A549 (cell line): ENCODE measurements around the gene KCNA3. TPM values are rescaled to one million over a fixed set of nuclear protein-coding genes. Genes with fewer than 3 reads are reported as not detected.

Experiments used
- ATAC-seq, 2 experiments: fragments of 200-7000 bp in 1 of 2; fragments of >200 bp in 1 of 2; cut with Nextera tagmentation in 1 of 2; cut with Tn5 transposase in 1 of 2; 3 replicates each; pipeline versions ENCODE4 v1.8.0 to v1.9.1; 2018 to 2020; ENCODE audit warnings: mild to moderate bottlenecking in 1 of 2, moderate library complexity in 1 of 2
- CTCF ChIA-PET: fragments of 300-600 bp; sonication (Branson Sonifier 250); formaldehyde crosslinking; extraction: SDS; loops from one replicate; lab custom pipeline; 2021; ENCODE audit warnings: antibody characterized with exemption, inconsistent platforms; lab: Yijun Ruan, JAX
- POLR2A ChIA-PET: fragments of 350-600 bp; formaldehyde crosslinking; extraction: SDS; loops from one replicate; lab custom pipeline; 2021; ENCODE audit warnings: antibody characterized with exemption, inconsistent platforms; lab: Yijun Ruan, JAX
- DNase-seq, 2 experiments: peaks; one replicate each; pipeline versions ENCODE4 v3.0.0 to v3.0.0-alpha.2; 2011 to 2016; ENCODE audit warnings: low read depth in 1 of 2, low spot score in 1 of 2
- FAIRE-seq: peaks from 2 replicates; lab custom pipeline; 2011; peaks lifted over from hg19 to GRCh38; lab: Jason Lieb, UNC
- H3K27ac ChIP-seq, 2 experiments: fragments of >200 bp; sonication (Bioruptor Twin); formaldehyde crosslinking; 3 replicates each; pipeline ENCODE4 v1.5.1; 2016 to 2017
- H3K4me1 ChIP-seq: fragments of >200 bp; sonication (Bioruptor Twin); formaldehyde crosslinking; 3 replicates; pipeline ENCODE4 v1.6.1; 2016
- H3K4me2 ChIP-seq: fragments of >200 bp; sonication (Bioruptor Twin); formaldehyde crosslinking; 3 replicates; pipeline ENCODE4 v1.6.1; 2016
- H3K4me3 ChIP-seq: fragments of >200 bp; sonication (Bioruptor Twin); formaldehyde crosslinking; 3 replicates; pipeline ENCODE4 v1.5.1; 2016
- H3K9me3 ChIP-seq: fragments of >200 bp; sonication (Bioruptor Twin); formaldehyde crosslinking; 3 replicates; pipeline ENCODE4 v1.6.1; 2016
- CBX2 ChIP-seq: fragments of 200-600 bp; sonication (generic); IDR thresholded peaks from 2 replicates; pipeline ENCODE4 v1.6.1; 2016; ENCODE audit warnings: low read depth, mild to moderate bottlenecking, borderline replicate concordance
- CHD2 ChIP-seq: fragments of 150-350 bp; IDR thresholded peaks from 2 replicates; pipeline ENCODE4 v1.6.1; 2014; ENCODE audit warnings: low read length; ENCODE audit not compliant: partially characterized antibody
- EP300 ChIP-seq, 2 experiments: fragments of >200 bp; sonication (Bioruptor Twin); formaldehyde crosslinking; IDR thresholded peaks; 2 replicates in 1 of 2; 3 replicates in 1 of 2; pipeline ENCODE4 v1.6.1; 2016 to 2017
- ESRRA ChIP-seq: fragments of 150-350 bp; IDR thresholded peaks from 2 replicates; pipeline ENCODE4 v1.6.1; 2014; ENCODE audit warnings: mild to moderate bottlenecking, low read length, borderline replicate concordance
- FOSL2 ChIP-seq, 2 experiments: fragments of 450-650 bp in 1 of 2; fragments of >200 bp in 1 of 2; sonication (Bioruptor Twin) in 1 of 2; formaldehyde crosslinking; IDR thresholded peaks; 2 replicates each; pipeline versions ENCODE4 v1.5.0 to v1.6.1; 2016 to 2020; ENCODE audit warnings: mild to moderate bottlenecking in 1 of 2, moderate library complexity in 1 of 2
- FOXS1 ChIP-seq: fragments of 250-450 bp; sonication (Bioruptor Pico); IDR thresholded peaks from 2 replicates; pipeline ENCODE4 v1.5.0; 2020; ENCODE audit warnings: mild to moderate bottlenecking, moderate library complexity
- GATA3 ChIP-seq: IDR thresholded peaks from 2 replicates; pipeline ENCODE4 v1.6.1; 2012; ENCODE audit warnings: borderline replicate concordance
- HOXA7 ChIP-seq: fragments of 250-450 bp; sonication (Bioruptor Pico); IDR thresholded peaks from 2 replicates; pipeline ENCODE4 v1.5.0; 2020; ENCODE audit warnings: mild to moderate bottlenecking, moderate library complexity
- HOXB5 ChIP-seq: fragments of 250-450 bp; sonication (Bioruptor Pico); IDR thresholded peaks from 2 replicates; pipeline ENCODE4 v1.5.0; 2020; ENCODE audit warnings: mild to moderate bottlenecking, moderate library complexity
- KDM1A ChIP-seq: fragments of 200-600 bp; sonication (generic); IDR thresholded peaks from 2 replicates; pipeline ENCODE4 v1.6.1; 2016; ENCODE audit warnings: low read depth, mild to moderate bottlenecking
- MAZ ChIP-seq: fragments of 150-350 bp; IDR thresholded peaks from 2 replicates; pipeline ENCODE4 v1.6.1; 2014; ENCODE audit warnings: antibody characterized with exemption, low read depth, low read length, borderline replicate concordance
- MYC ChIP-seq: IDR thresholded peaks from 2 replicates; pipeline ENCODE4 v1.6.1; 2012; ENCODE audit warnings: mild to moderate bottlenecking, inconsistent platforms, low read length, improper control_type of control experiment, borderline replicate concordance
- NFE2L2 ChIP-seq: fragments of 150-350 bp; conservative IDR thresholded peaks from 2 replicates; pipeline ENCODE4 v1.6.1; 2014; ENCODE audit warnings: low read length
- NPAS2 ChIP-seq: fragments of 250-450 bp; sonication (Bioruptor Pico); IDR thresholded peaks from 2 replicates; pipeline ENCODE4 v1.8.0; 2022; ENCODE audit warnings: mild to moderate bottlenecking, moderate library complexity, borderline replicate concordance
- NR3C1 ChIP-seq: fragments of >200 bp; sonication (Bioruptor Twin); formaldehyde crosslinking; IDR thresholded peaks from 3 replicates; pipeline ENCODE4 v1.6.1; 2017
- POLR2A ChIP-seq: IDR thresholded peaks from 2 replicates; pipeline ENCODE4 v1.6.1; 2012; ENCODE audit warnings: mild to moderate bottlenecking, low read length
- RARB ChIP-seq: fragments of 250-450 bp; sonication (Bioruptor Pico); IDR thresholded peaks from 2 replicates; pipeline ENCODE4 v1.8.0; 2021; ENCODE audit warnings: mild to moderate bottlenecking, moderate library complexity
- RCOR1 ChIP-seq: fragments of 150-350 bp; IDR thresholded peaks from 2 replicates; pipeline ENCODE4 v1.6.1; 2014; ENCODE audit warnings: antibody characterized with exemption, low read length, low read depth
- RFX5 ChIP-seq: fragments of 450-650 bp; IDR thresholded peaks from 2 replicates; pipeline ENCODE4 v1.7.1; 2014; ENCODE audit warnings: antibody characterized with exemption, mild to moderate bottlenecking, moderate library complexity
- RNF2 ChIP-seq: fragments of 200-600 bp; sonication (generic); IDR thresholded peaks from 2 replicates; pipeline ENCODE4 v1.6.1; 2016; ENCODE audit warnings: low read depth, mild to moderate bottlenecking, antibody characterized with exemption, moderate library complexity, borderline replicate concordance
- SREBF2 ChIP-seq: fragments of 450-650 bp; IDR thresholded peaks from 2 replicates; pipeline ENCODE4 v1.6.1; 2014; ENCODE audit warnings: mild to moderate bottlenecking, moderate library complexity
- ZC3H11A ChIP-seq: fragments of 450-650 bp; IDR thresholded peaks from 2 replicates; pipeline ENCODE4 v1.6.1; 2014; ENCODE audit warnings: antibody characterized with exemption, mild to moderate bottlenecking
- ZFP36 ChIP-seq: fragments of 450-650 bp; IDR thresholded peaks from 2 replicates; pipeline ENCODE4 v1.6.1; 2014; ENCODE audit warnings: borderline replicate concordance; ENCODE audit not compliant: partially characterized antibody
- WGBS: methylation state at CpG from one replicate; pipeline ENCODE4 v1.1.6; 2017; ENCODE audit errors: missing lambda C conversion rate; 5-methylcytosine and 5-hydroxymethylcytosine counted together
- polyA plus RNA-seq, 4 experiments: library from polyadenylated mRNA; depleted of rRNA in 3 of 4; stranded (reverse); fragments of >200 nt; fragmentation: RNase III in 1 of 4; extraction: RNeasy Plus Mini Kit Qiagen cat#74134 plus additional on column Dnase treatment in 1 of 4; gene quantifications; 2 replicates in 3 of 4; 3 replicates in 1 of 4; pipeline ENCODE4 v1.2.3, GENCODE V29; 2011 to 2017
- TF ChIP-seq, protein P1 (sequence below): IDR thresholded peaks from 2 replicates; pipeline ENCODE4 v1.6.1; 2012; ENCODE audit warnings: low read depth, borderline replicate concordance
- TF ChIP-seq, protein P2 (sequence below): fragments of 450-650 bp; IDR thresholded peaks from 2 replicates; pipeline ENCODE4 v1.6.1; 2014; ENCODE audit warnings: antibody characterized with exemption
- TF ChIP-seq, protein P3 (sequence below): fragments of 250-450 bp; sonication (Bioruptor Pico); IDR thresholded peaks from 2 replicates; pipeline ENCODE4 v1.5.0; 2020; ENCODE audit warnings: low read depth, mild to moderate bottlenecking, moderate library complexity
- TF ChIP-seq, protein P4 (sequence below): IDR thresholded peaks from 2 replicates; pipeline ENCODE4 v1.6.1; 2012
- TF ChIP-seq, protein P5 (sequence below): fragments of >200 bp; sonication (Bioruptor Twin); formaldehyde crosslinking; IDR thresholded peaks from 3 replicates; pipeline ENCODE4 v1.6.1; 2016
- TF ChIP-seq, protein P6 (sequence below): fragments of >200 bp; sonication (Bioruptor Twin); formaldehyde crosslinking; IDR thresholded peaks from 3 replicates; pipeline ENCODE4 v1.5.1; 2016

The KCNA3 gene
- polyA plus RNA-seq, 2 of the 4 experiments (the other 2 are of a cell fraction), result not detected

DNA sequence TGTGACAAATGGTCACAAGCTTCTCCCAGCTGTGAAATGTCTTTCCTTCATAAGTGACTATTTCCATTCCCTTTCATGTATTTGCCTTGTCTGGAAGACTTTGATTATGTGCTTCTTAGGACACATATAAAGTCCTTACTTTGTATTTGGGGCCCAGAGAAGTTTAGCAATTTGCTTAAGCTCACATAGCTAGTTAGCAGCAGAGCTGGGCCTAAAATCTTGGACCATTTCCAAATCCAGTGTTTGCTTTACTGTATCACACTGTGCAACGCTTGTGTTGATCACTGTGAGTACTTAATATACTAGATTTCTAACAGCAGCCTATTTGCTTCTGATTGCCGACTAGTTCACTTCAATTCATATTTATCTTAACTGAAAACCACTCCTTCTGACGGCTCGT is 2.2 kb upstream of the KCNA3 start:
- ATAC-seq (no peak), DNase-seq (no peak), FAIRE-seq (no peak)
- no peak overlapping the region for H3K27ac ChIP-seq
- ChIA-PET CTCF (interaction anchor here (1.0 kb wide), 1 partner anchor 45 kb away, joined by 3 read pairs; no protein-coding TSS in a partner anchor), POLR2A (no interaction called here)
- no peak overlapping the region for H3K4me3 ChIP-seq
- 17% methylated on average over 4 of the region's 4 CpGs for WGBS
- H3K4me1 ChIP-seq, result no peaks in the 10 kb centered on the region
- no peaks in the 10 kb centered on the region for H3K9me3 ChIP-seq
- no peak overlapping the region for H3K4me2 ChIP-seq
- TF ChIP-seq, protein P1, sequence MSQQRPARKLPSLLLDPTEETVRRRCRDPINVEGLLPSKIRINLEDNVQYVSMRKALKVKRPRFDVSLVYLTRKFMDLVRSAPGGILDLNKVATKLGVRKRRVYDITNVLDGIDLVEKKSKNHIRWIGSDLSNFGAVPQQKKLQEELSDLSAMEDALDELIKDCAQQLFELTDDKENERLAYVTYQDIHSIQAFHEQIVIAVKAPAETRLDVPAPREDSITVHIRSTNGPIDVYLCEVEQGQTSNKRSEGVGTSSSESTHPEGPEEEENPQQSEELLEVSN, result no peak
- TF ChIP-seq SREBF2 (no peak), RNF2 (no peak), NR3C1 (no peak), ZC3H11A (no peak), RCOR1 (no peak), CHD2 (no peak), POLR2A (no peak), NPAS2 (no peak), FOSL2 (IDR thresholded peaks at IDR 0.05) (no peak), FOSL2 (CRISPR knock-in tag; IDR thresholded peaks at IDR 0.05) (no peak), HOXB5 (no peak), NFE2L2 (no peak), EP300 (IDR thresholded peaks at IDR 0.05) (no peak), MYC (no peak)
- TF ChIP-seq, protein P2, sequence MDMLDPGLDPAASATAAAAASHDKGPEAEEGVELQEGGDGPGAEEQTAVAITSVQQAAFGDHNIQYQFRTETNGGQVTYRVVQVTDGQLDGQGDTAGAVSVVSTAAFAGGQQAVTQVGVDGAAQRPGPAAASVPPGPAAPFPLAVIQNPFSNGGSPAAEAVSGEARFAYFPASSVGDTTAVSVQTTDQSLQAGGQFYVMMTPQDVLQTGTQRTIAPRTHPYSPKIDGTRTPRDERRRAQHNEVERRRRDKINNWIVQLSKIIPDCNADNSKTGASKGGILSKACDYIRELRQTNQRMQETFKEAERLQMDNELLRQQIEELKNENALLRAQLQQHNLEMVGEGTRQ, result no peak
- TF ChIP-seq, all 56 proteins: peak for 0

DNA sequence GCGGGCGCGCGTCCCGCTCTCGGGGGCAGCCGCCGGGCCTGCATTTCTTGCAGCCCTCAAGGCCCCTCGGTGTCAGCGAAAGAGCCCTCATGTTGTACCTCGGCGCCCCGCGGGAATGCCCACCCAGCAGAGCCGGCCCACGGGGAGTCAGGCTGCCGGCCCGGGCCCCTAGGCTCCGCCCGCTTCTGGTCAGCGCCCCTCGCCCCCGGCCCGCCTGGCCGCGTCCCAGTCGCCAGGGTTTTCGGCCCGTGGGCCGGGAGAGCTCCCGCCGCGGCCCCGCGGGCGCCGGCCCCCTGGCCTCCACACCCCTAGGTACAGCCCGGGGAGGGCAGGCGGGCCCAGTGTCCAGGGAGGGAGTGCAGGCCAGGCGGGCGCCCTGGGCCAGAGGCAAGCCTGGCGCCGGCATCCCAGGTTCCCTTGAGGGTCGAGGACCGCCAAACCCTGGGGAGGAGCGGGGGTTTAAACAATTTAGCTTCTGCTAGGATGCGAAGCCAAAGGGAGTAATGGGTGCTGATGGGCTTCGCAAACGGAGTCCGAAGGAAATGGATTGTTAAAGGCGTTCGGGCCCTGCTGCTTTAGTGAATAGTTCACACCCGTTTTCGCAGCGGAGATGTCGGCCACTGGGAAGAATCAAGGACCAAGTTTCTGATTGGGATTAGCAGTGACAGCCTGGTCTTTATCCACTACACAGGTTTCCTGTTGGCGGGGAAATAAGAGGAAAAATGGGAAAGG is 486 bp upstream of the KCNA3 start:
- POLR2A ChIA-PET, result no interaction called here
- Histone ChIP-seq H3K9me3 (no peaks in the 10 kb centered on the region), H3K4me2 (peak overlapping the region; percentile 93), H3K4me1 (no peaks in the 10 kb centered on the region), H3K27ac (no peak overlapping the region), H3K4me3 (peak overlapping the region; percentile 42)
- FAIRE-seq (no peak), DNase-seq (no peak), ATAC-seq (no peak)
- CTCF ChIA-PET, result no interaction called here
- TF ChIP-seq KDM1A, result no peak
- no peak for TF ChIP-seq POLR2A
- TF ChIP-seq ZFP36, result no peak
- TF ChIP-seq, protein P3, sequence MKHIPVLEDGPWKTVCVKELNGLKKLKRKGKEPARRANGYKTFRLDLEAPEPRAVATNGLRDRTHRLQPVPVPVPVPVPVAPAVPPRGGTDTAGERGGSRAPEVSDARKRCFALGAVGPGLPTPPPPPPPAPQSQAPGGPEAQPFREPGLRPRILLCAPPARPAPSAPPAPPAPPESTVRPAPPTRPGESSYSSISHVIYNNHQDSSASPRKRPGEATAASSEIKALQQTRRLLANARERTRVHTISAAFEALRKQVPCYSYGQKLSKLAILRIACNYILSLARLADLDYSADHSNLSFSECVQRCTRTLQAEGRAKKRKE, result no peak
- no peak for TF ChIP-seq ESRRA
- no peak for TF ChIP-seq ZC3H11A
- TF ChIP-seq NPAS2, result no peak
- TF ChIP-seq GATA3, result no peak
- TF ChIP-seq FOXS1, result no peak
- TF ChIP-seq, protein P4, sequence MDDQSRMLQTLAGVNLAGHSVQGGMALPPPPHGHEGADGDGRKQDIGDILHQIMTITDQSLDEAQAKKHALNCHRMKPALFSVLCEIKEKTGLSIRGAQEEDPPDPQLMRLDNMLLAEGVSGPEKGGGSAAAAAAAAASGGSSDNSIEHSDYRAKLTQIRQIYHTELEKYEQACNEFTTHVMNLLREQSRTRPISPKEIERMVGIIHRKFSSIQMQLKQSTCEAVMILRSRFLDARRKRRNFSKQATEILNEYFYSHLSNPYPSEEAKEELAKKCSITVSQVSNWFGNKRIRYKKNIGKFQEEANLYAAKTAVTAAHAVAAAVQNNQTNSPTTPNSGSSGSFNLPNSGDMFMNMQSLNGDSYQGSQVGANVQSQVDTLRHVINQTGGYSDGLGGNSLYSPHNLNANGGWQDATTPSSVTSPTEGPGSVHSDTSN, result no peak
- TF ChIP-seq, protein P5, sequence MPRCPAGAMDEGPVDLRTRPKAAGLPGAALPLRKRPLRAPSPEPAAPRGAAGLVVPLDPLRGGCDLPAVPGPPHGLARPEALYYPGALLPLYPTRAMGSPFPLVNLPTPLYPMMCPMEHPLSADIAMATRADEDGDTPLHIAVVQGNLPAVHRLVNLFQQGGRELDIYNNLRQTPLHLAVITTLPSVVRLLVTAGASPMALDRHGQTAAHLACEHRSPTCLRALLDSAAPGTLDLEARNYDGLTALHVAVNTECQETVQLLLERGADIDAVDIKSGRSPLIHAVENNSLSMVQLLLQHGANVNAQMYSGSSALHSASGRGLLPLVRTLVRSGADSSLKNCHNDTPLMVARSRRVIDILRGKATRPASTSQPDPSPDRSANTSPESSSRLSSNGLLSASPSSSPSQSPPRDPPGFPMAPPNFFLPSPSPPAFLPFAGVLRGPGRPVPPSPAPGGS, result no peak
- no peak for TF ChIP-seq HOXA7 (CRISPR knock-in tag)
- TF ChIP-seq MAZ, result no peak
- TF ChIP-seq NR3C1, result no peak
- TF ChIP-seq, protein P6, sequence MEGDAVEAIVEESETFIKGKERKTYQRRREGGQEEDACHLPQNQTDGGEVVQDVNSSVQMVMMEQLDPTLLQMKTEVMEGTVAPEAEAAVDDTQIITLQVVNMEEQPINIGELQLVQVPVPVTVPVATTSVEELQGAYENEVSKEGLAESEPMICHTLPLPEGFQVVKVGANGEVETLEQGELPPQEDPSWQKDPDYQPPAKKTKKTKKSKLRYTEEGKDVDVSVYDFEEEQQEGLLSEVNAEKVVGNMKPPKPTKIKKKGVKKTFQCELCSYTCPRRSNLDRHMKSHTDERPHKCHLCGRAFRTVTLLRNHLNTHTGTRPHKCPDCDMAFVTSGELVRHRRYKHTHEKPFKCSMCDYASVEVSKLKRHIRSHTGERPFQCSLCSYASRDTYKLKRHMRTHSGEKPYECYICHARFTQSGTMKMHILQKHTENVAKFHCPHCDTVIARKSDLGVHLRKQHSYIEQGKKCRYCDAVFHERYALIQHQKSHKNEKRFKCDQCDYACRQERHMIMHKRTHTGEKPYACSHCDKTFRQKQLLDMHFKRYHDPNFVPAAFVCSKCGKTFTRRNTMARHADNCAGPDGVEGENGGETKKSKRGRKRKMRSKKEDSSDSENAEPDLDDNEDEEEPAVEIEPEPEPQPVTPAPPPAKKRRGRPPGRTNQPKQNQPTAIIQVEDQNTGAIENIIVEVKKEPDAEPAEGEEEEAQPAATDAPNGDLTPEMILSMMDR, result no peak
- TF ChIP-seq CBX2, result no peak
- TF ChIP-seq RARB (CRISPR knock-in tag), result no peak
- no peak for TF ChIP-seq MYC
- TF ChIP-seq RFX5, result no peak
- TF ChIP-seq CHD2, result no peak
- 79% methylated on average over 12 of the region's 57 CpGs for whole genome bisulfite sequencing
